A673 (cell line): Measurements from ENCODE around the gene RPTOR. TPM values are rescaled to one million over a fixed set of nuclear protein-coding genes. Genes with fewer than 3 reads are reported as not detected.

Experiments used
- BruUV-seq: library from RNA; stranded (reverse); fragments of 400-500 nt; replicated peaks from 2 replicates; lab custom pipeline; 2021; lab: Mats Ljungman, UMichigan
- CTCF ChIA-PET: fragments of 300-600 bp; sonication (Branson Sonifier 250); formaldehyde crosslinking; loops from one replicate; lab custom pipeline; 2022; ENCODE audit warnings: antibody characterized with exemption; lab: Charles Lee
- POLR2A ChIA-PET: fragments of 300-600 bp; sonication (Branson Sonifier 250); formaldehyde crosslinking; loops from one replicate; lab custom pipeline; 2022; ENCODE audit warnings: antibody characterized with exemption; ENCODE audit not compliant: low non-redundant PET; lab: Charles Lee
- DNase-seq: peaks from one replicate; pipeline ENCODE4 v3.0.0-alpha.2; 2015; ENCODE audit warnings: low spot score
- H3K27ac ChIP-seq: fragments of 200-600 bp; sonication (generic); 2 replicates; pipeline ENCODE4 v1.5.1; 2016; ENCODE audit warnings: mixed run types, low read depth, mild to moderate bottlenecking, mixed read lengths, antibody characterized with exemption, low read length; ENCODE audit not compliant: poor library complexity, severe bottlenecking
- H3K27me3 ChIP-seq: fragments of 200-600 bp; sonication (generic); replicated peaks from 2 replicates; pipeline ENCODE4 v1.6.1; 2017; ENCODE audit warnings: mixed run types, low read depth, mild to moderate bottlenecking, mixed read lengths, antibody characterized with exemption, low read length; ENCODE audit not compliant: insufficient read depth, poor library complexity
- H3K36me3 ChIP-seq: fragments of 200-600 bp; sonication (generic); 2 replicates; pipeline ENCODE4 v1.6.1; 2016; ENCODE audit warnings: mixed run types, mild to moderate bottlenecking, mixed read lengths, antibody characterized with exemption, low read length; ENCODE audit not compliant: insufficient read depth, poor library complexity, severe bottlenecking
- H3K4me1 ChIP-seq: fragments of 200-600 bp; sonication (generic); 2 replicates; pipeline ENCODE4 v1.6.1; 2017; ENCODE audit warnings: mixed run types, mild to moderate bottlenecking, mixed read lengths, antibody characterized with exemption, low read length; ENCODE audit not compliant: insufficient read depth, poor library complexity, severe bottlenecking
- H3K4me3 ChIP-seq: fragments of 200-600 bp; sonication (generic); 2 replicates; pipeline ENCODE4 v1.5.1; 2016; ENCODE audit warnings: low read depth, mixed run types, mild to moderate bottlenecking, mixed read lengths, low read length; ENCODE audit not compliant: poor library complexity, severe bottlenecking
- H3K9me3 ChIP-seq: fragments of 200-600 bp; sonication (generic); 2 replicates; pipeline ENCODE4 v1.6.1; 2016; ENCODE audit warnings: mixed run types, low read depth, mild to moderate bottlenecking, mixed read lengths, antibody characterized with exemption, low read length; ENCODE audit not compliant: poor library complexity, severe bottlenecking
- EZH2 ChIP-seq: fragments of 200-600 bp; sonication (generic); IDR thresholded peaks from 2 replicates; pipeline ENCODE4 v1.6.1; 2017; ENCODE audit warnings: borderline replicate concordance, low read depth, mild to moderate bottlenecking, mixed read lengths, antibody characterized with exemption, low read length; ENCODE audit not compliant: poor library complexity, severe bottlenecking
- intact Hi-C: fragments of 100-400 bp; cut with micrococcal nuclease; formaldehyde crosslinking; loops from one replicate; pipeline ENCODE4 v1.10.0; 2022; ENCODE audit not compliant: unreplicated experiment
- total RNA-seq: library from RNA; stranded (reverse); gene quantifications from 2 replicates; pipeline ENCODE4 v1.2.3, GENCODE V29; 2021
- TF ChIP-seq, protein P1 (sequence below): fragments of 300-800, 200-600 bp; sonication (generic); conservative IDR thresholded peaks from 2 replicates; pipeline ENCODE4 v1.5.1; 2017; ENCODE audit warnings: low read depth, mild to moderate bottlenecking, antibody characterized with exemption, low read length, moderate library complexity, mixed read lengths

Gene RPTOR
- total RNA-seq, 1 experiment from 2014 or later = 55.2 TPM

DNA sequence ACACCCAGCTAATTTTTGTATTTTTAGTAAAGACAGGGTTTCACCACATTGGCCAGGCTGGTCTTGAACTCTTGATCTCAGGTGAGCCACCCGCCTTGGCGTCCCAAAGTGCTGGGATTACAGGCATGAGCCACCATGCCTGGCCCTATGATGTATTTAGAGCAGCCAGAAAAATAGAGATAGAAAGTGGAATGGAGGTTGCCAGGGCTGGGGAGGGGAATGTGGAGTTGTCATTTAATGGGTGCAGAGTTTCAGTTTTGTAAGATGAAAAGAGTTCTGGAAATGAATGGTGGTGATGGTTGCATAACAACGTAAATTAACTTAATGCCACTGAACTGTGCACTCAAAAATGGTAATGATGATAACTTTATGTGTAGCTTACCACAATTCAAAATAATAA lies 36.7 kb upstream of the RPTOR start:
- Histone ChIP-seq H3K27ac (no peak overlapping the region), H3K27me3 (peaks cover 46% of the 10 kb centered on the region), H3K36me3 (no peaks in the 10 kb centered on the region), H3K4me1 (no peaks in the 10 kb centered on the region), H3K4me3 (no peak overlapping the region), H3K9me3 (no peaks in the 10 kb centered on the region)
- POLR2A ChIA-PET = no interaction called here
- TF ChIP-seq, protein P1, sequence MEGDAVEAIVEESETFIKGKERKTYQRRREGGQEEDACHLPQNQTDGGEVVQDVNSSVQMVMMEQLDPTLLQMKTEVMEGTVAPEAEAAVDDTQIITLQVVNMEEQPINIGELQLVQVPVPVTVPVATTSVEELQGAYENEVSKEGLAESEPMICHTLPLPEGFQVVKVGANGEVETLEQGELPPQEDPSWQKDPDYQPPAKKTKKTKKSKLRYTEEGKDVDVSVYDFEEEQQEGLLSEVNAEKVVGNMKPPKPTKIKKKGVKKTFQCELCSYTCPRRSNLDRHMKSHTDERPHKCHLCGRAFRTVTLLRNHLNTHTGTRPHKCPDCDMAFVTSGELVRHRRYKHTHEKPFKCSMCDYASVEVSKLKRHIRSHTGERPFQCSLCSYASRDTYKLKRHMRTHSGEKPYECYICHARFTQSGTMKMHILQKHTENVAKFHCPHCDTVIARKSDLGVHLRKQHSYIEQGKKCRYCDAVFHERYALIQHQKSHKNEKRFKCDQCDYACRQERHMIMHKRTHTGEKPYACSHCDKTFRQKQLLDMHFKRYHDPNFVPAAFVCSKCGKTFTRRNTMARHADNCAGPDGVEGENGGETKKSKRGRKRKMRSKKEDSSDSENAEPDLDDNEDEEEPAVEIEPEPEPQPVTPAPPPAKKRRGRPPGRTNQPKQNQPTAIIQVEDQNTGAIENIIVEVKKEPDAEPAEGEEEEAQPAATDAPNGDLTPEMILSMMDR = no peak
- no peak for TF ChIP-seq EZH2
- DNase-seq = no peak
- BruUV-seq = no TSS peak
- CTCF ChIA-PET = no interaction called here
- intact Hi-C loops = no loop called here

DNA sequence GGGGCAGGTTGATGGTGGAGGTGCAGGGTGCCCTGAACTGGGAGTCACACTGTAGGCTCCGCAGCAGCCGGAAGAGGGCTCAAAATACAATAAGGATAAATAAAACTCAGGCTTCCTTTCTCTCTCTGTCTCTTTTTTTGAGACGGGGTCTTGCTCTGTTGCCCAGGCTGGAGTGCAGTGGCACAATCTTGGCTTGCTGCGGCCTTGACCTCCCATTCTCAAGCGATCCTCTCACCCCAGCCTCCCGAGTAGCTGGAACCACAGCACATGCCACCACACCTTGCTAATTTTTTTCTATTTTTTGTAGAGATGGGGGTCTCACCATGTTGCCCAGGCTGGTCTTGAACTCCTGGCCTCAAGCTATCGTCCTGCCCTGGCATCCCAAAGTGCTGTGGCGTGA lies 35.3 kb upstream of the RPTOR start:
- no peak overlapping the region for H3K4me3 ChIP-seq
- no TSS peak for BruUV-seq
- no peak for TF ChIP-seq EZH2
- TF ChIP-seq, protein P1 = no peak
- DNase-seq = no peak
- no peaks in the 10 kb centered on the region for H3K9me3 ChIP-seq
- H3K36me3 ChIP-seq = no peaks in the 10 kb centered on the region
- H3K4me1 ChIP-seq = no peaks in the 10 kb centered on the region
- ChIA-PET CTCF (no interaction called here), POLR2A (no interaction called here)
- intact Hi-C loops = no loop called here
- peaks cover 46% of the 10 kb centered on the region for H3K27me3 ChIP-seq
- no peak overlapping the region for H3K27ac ChIP-seq

DNA sequence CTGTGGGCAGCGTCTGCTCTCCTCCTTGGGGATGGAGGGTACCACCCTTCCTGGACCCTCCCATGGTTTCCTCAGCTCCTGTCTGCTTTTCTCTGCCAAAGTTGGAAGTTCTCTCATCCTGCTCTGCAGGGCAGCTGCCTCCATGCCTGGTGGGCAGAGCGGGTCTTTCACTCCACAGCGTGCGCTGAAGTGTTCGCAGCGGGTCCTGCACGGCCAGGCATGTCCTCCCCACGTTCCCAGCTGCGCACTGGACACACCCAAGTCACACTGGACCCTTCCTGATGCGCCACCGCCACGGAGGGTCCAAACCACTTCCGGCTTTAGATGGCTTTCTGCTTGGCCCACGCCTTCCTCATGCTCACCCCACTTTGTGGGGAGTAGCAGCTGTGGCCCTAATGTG lies 34.5 kb upstream of the RPTOR start:
- ChIA-PET POLR2A (no interaction called here), CTCF (no interaction called here)
- Histone ChIP-seq H3K36me3 (no peaks in the 10 kb centered on the region), H3K27me3 (peaks cover 38% of the 10 kb centered on the region), H3K4me3 (no peak overlapping the region), H3K27ac (no peak overlapping the region), H3K9me3 (no peaks in the 10 kb centered on the region), H3K4me1 (no peaks in the 10 kb centered on the region)
- no peak for TF ChIP-seq EZH2
- TF ChIP-seq, protein P1 = no peak
- DNase-seq = no peak
- intact Hi-C loops = no loop called here
- BruUV-seq = no TSS peak
